ENCODE results near the gene SGMS1.

The SGMS1 gene

DNA sequence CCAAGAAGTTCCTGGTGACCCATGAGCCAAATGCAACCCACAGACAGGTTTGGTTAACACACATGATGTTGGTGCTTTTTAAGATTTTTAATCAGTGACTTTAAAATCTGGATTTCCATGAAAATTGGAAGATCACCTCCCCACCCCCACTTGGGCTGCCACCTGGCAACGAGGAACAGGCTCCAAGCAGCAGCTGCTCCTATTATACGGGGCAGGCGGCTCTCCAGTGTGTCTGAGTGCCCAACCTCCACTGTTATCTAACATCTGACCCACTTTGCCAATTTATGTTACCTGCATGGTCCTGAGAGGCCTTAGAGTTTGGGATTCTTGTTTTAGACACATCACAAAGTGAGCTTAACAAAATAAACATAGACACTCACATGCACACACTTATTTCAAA lies 56.4 kb downstream of the SGMS1 start:
- H3K27ac ChIP-seq (ENCODE audit: low read length, poor library complexity, severe bottlenecking) = no peak overlapping the region
- H3K4me2 ChIP-seq (ENCODE audit: low read length, poor library complexity, severe bottlenecking) = no peak overlapping the region
- no peak overlapping the region for H3K18ac ChIP-seq (ENCODE audit: low read depth in 1 of 2, low read length in 2 of 2)
- H3K9me3 ChIP-seq (ENCODE audit: control insufficient read depth, low read length) = no peaks in the 10 kb centered on the region
- H2BK5ac ChIP-seq (ENCODE audit: low read depth, low read length, poor library complexity, severe bottlenecking) = no peak overlapping the region
- no peak overlapping the region for H3K4ac ChIP-seq (ENCODE audit: low read depth in 1 of 2, low read length in 2 of 2)
- no peak overlapping the region for H3K14ac ChIP-seq (ENCODE audit: low read length in 2 of 2)
- no peaks in the 10 kb centered on the region for H3K4me1 ChIP-seq (ENCODE audit: control insufficient read depth, insufficient read depth, low read depth, low read length)
- H2AK5ac ChIP-seq (ENCODE audit: low read length, severe bottlenecking) = no peak overlapping the region
- H2BK15ac ChIP-seq (ENCODE audit: low read depth, poor library complexity, severe bottlenecking) = no peak overlapping the region
- no peak overlapping the region for H4K8ac ChIP-seq (ENCODE audit: low read length)
- no peaks in the 10 kb centered on the region for H3K27me3 ChIP-seq (ENCODE audit: control insufficient read depth in 1 of 2, insufficient read depth in 1 of 2, low read length in 2 of 2)
- H2BK12ac ChIP-seq (ENCODE audit: low read length in 2 of 2) = no peak overlapping the region
- H2BK120ac ChIP-seq (ENCODE audit: low read depth, low read length) = no peak overlapping the region
- 100% methylated on average over 3 of the region's 3 CpGs for WGBS
- H3K79me1 ChIP-seq (replicated peaks; ENCODE audit: low read length, poor library complexity, severe bottlenecking) = peaks cover 19% of the 10 kb centered on the region
- H3K9ac ChIP-seq (ENCODE audit: low read length) = no peak overlapping the region
- no peak overlapping the region for H2AFZ ChIP-seq (ENCODE audit: low read depth, low read length)
- H3K23ac ChIP-seq (ENCODE audit: low read length in 2 of 2) = no peak overlapping the region
- H3K36me3 ChIP-seq (ENCODE audit: control insufficient read depth in 1 of 2, insufficient read depth in 2 of 2, low read depth in 1 of 2, low read length in 2 of 2) = no peaks in the 10 kb centered on the region
- H3K4me3 ChIP-seq (ENCODE audit: insufficient read depth in 1 of 2, low read depth in 1 of 2, low read length in 2 of 2) = no peak overlapping the region
- no peak overlapping the region for H4K91ac ChIP-seq (ENCODE audit: low read length)
- no peak for DNase-seq

- H2BK12ac ChIP-seq (ENCODE audit: low read length in 2 of 2) = no peak overlapping the region
- no peak overlapping the region for H2AFZ ChIP-seq (ENCODE audit: low read depth, low read length)
- H3K27ac ChIP-seq (ENCODE audit: low read length, poor library complexity, severe bottlenecking) = no peak overlapping the region
- H4K8ac ChIP-seq (ENCODE audit: low read length) = no peak overlapping the region
- no peak for DNase-seq
- no peaks in the 10 kb centered on the region for H3K9me3 ChIP-seq (ENCODE audit: control insufficient read depth, low read length)
- no peak overlapping the region for H3K23ac ChIP-seq (ENCODE audit: low read length in 2 of 2)
- H3K27me3 ChIP-seq (ENCODE audit: control insufficient read depth in 1 of 2, insufficient read depth in 1 of 2, low read length in 2 of 2) = no peaks in the 10 kb centered on the region
- no CpG with 5 or more reads among the region's 1 CpG for WGBS
- no peak overlapping the region for H3K18ac ChIP-seq (ENCODE audit: low read depth in 1 of 2, low read length in 2 of 2)
- no peak overlapping the region for H2BK5ac ChIP-seq (ENCODE audit: low read depth, low read length, poor library complexity, severe bottlenecking)
- no peak overlapping the region for H2BK15ac ChIP-seq (ENCODE audit: low read depth, poor library complexity, severe bottlenecking)
- H2BK120ac ChIP-seq (ENCODE audit: low read depth, low read length) = no peak overlapping the region
- H3K4me2 ChIP-seq (ENCODE audit: low read length, poor library complexity, severe bottlenecking) = no peak overlapping the region
- no peaks in the 10 kb centered on the region for H3K36me3 ChIP-seq (ENCODE audit: control insufficient read depth in 1 of 2, insufficient read depth in 2 of 2, low read depth in 1 of 2, low read length in 2 of 2)
- H3K4me3 ChIP-seq (ENCODE audit: insufficient read depth in 1 of 2, low read depth in 1 of 2, low read length in 2 of 2) = no peak overlapping the region
- H3K4ac ChIP-seq (ENCODE audit: low read depth in 1 of 2, low read length in 2 of 2) = no peak overlapping the region
- no peak overlapping the region for H4K91ac ChIP-seq (ENCODE audit: low read length)
- H3K4me1 ChIP-seq (ENCODE audit: control insufficient read depth, insufficient read depth, low read depth, low read length) = no peaks in the 10 kb centered on the region
- H3K14ac ChIP-seq (ENCODE audit: low read length in 2 of 2) = no peak overlapping the region
- H2AK5ac ChIP-seq (ENCODE audit: low read length, severe bottlenecking) = no peak overlapping the region
- no peak overlapping the region for H3K9ac ChIP-seq (ENCODE audit: low read length)
- peaks cover 14% of the 10 kb centered on the region for H3K79me1 ChIP-seq (replicated peaks; ENCODE audit: low read length, poor library complexity, severe bottlenecking)
Observed at GRCh38 chr10:50566150-50566549, 57.6 kb downstream of the SGMS1 start.

- Histone ChIP-seq H3K9me3 (ENCODE audit: control insufficient read depth, low read length) (no peaks in the 10 kb centered on the region), H2BK15ac (ENCODE audit: low read depth, poor library complexity, severe bottlenecking) (no peak overlapping the region), H2BK12ac (ENCODE audit: low read length in 2 of 2) (no peak overlapping the region), H3K27ac (ENCODE audit: low read length, poor library complexity, severe bottlenecking) (no peak overlapping the region), H3K36me3 (ENCODE audit: control insufficient read depth in 1 of 2, insufficient read depth in 2 of 2, low read depth in 1 of 2, low read length in 2 of 2) (no peaks in the 10 kb centered on the region), H2BK120ac (ENCODE audit: low read depth, low read length) (no peak overlapping the region), H3K4me3 (ENCODE audit: insufficient read depth in 1 of 2, low read depth in 1 of 2, low read length in 2 of 2) (no peak overlapping the region), H2AFZ (ENCODE audit: low read depth, low read length) (no peak overlapping the region), H2BK5ac (ENCODE audit: low read depth, low read length, poor library complexity, severe bottlenecking) (no peak overlapping the region), H2AK5ac (ENCODE audit: low read length, severe bottlenecking) (no peak overlapping the region), H3K4me1 (ENCODE audit: control insufficient read depth, insufficient read depth, low read depth, low read length) (no peaks in the 10 kb centered on the region), H3K4me2 (ENCODE audit: low read length, poor library complexity, severe bottlenecking) (no peak overlapping the region), H3K27me3 (ENCODE audit: control insufficient read depth in 1 of 2, insufficient read depth in 1 of 2, low read length in 2 of 2) (no peaks in the 10 kb centered on the region), H3K18ac (ENCODE audit: low read depth in 1 of 2, low read length in 2 of 2) (no peak overlapping the region), H3K4ac (ENCODE audit: low read depth in 1 of 2, low read length in 2 of 2) (no peak overlapping the region), H3K9ac (ENCODE audit: low read length) (no peak overlapping the region), H3K14ac (ENCODE audit: low read length in 2 of 2) (no peak overlapping the region), H4K8ac (ENCODE audit: low read length) (no peak overlapping the region), H3K79me1 (replicated peaks; ENCODE audit: low read length, poor library complexity, severe bottlenecking) (peaks cover 14% of the 10 kb centered on the region), H3K23ac (ENCODE audit: low read length in 2 of 2) (no peak overlapping the region), H4K91ac (ENCODE audit: low read length) (no peak overlapping the region)
- 92% methylated on average over 8 of the region's 9 CpGs for WGBS
- no peak for DNase-seq
Observed at GRCh38 chr10:50565301-50566083, 58.3 kb downstream of the SGMS1 start.

- H3K23ac ChIP-seq (ENCODE audit: low read length in 2 of 2) = no peak overlapping the region
- H2BK12ac ChIP-seq (ENCODE audit: low read length in 2 of 2) = no peak overlapping the region
- H3K27ac ChIP-seq (ENCODE audit: low read length, poor library complexity, severe bottlenecking) = no peak overlapping the region
- H3K27me3 ChIP-seq (ENCODE audit: control insufficient read depth in 1 of 2, insufficient read depth in 1 of 2, low read length in 2 of 2) = no peaks in the 10 kb centered on the region
- no peak overlapping the region for H2BK5ac ChIP-seq (ENCODE audit: low read depth, low read length, poor library complexity, severe bottlenecking)
- H3K14ac ChIP-seq (ENCODE audit: low read length in 2 of 2) = no peak overlapping the region
- H3K9ac ChIP-seq (ENCODE audit: low read length) = no peak overlapping the region
- no peaks in the 10 kb centered on the region for H3K36me3 ChIP-seq (ENCODE audit: control insufficient read depth in 1 of 2, insufficient read depth in 2 of 2, low read depth in 1 of 2, low read length in 2 of 2)
- no peak overlapping the region for H2BK120ac ChIP-seq (ENCODE audit: low read depth, low read length)
- H2AFZ ChIP-seq (ENCODE audit: low read depth, low read length) = no peak overlapping the region
- no peak overlapping the region for H4K8ac ChIP-seq (ENCODE audit: low read length)
- H3K18ac ChIP-seq (ENCODE audit: low read depth in 1 of 2, low read length in 2 of 2) = no peak overlapping the region
- 81% methylated on average over 5 of the region's 5 CpGs for WGBS
- H3K79me1 ChIP-seq (replicated peaks; ENCODE audit: low read length, poor library complexity, severe bottlenecking) = peaks cover 16% of the 10 kb centered on the region
- no peak for DNase-seq
- H3K9me3 ChIP-seq (ENCODE audit: control insufficient read depth, low read length) = no peaks in the 10 kb centered on the region
- no peak overlapping the region for H4K91ac ChIP-seq (ENCODE audit: low read length)
- no peaks in the 10 kb centered on the region for H3K4me1 ChIP-seq (ENCODE audit: control insufficient read depth, insufficient read depth, low read depth, low read length)
- no peak overlapping the region for H3K4ac ChIP-seq (ENCODE audit: low read depth in 1 of 2, low read length in 2 of 2)
- no peak overlapping the region for H3K4me2 ChIP-seq (ENCODE audit: low read length, poor library complexity, severe bottlenecking)
- no peak overlapping the region for H2AK5ac ChIP-seq (ENCODE audit: low read length, severe bottlenecking)
- no peak overlapping the region for H2BK15ac ChIP-seq (ENCODE audit: low read depth, poor library complexity, severe bottlenecking)
- no peak overlapping the region for H3K4me3 ChIP-seq (ENCODE audit: insufficient read depth in 1 of 2, low read depth in 1 of 2, low read length in 2 of 2)
Observed at GRCh38 chr10:50563906-50564305, 59.9 kb downstream of the SGMS1 start.
